Superior temporal gyrus (tissue), 1 donor: Measurements from ENCODE around the gene BPNT1.
"Not testable (repeated sequence)": the region's sequence is repeated elsewhere in the genome, so short reads cannot be mapped to it uniquely, and the experiment has no call there.

Source experiments
- DNase-seq: peaks from one replicate; pipeline ENCODE4 v3.0.0-alpha.2; 2016; ENCODE audit errors: extremely low spot score

Gene BPNT1, protein sequence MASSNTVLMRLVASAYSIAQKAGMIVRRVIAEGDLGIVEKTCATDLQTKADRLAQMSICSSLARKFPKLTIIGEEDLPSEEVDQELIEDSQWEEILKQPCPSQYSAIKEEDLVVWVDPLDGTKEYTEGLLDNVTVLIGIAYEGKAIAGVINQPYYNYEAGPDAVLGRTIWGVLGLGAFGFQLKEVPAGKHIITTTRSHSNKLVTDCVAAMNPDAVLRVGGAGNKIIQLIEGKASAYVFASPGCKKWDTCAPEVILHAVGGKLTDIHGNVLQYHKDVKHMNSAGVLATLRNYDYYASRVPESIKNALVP

GRCh38 chr1:220089650-220090556 lies at the start of gene BPNT1:
TSS of gene BPNT1 (minus strand) at chr1:220089788. CDS start at chr1:220079846, 9,942 bp downstream.
- peak; percentile 99 for DNase-seq

DNA sequence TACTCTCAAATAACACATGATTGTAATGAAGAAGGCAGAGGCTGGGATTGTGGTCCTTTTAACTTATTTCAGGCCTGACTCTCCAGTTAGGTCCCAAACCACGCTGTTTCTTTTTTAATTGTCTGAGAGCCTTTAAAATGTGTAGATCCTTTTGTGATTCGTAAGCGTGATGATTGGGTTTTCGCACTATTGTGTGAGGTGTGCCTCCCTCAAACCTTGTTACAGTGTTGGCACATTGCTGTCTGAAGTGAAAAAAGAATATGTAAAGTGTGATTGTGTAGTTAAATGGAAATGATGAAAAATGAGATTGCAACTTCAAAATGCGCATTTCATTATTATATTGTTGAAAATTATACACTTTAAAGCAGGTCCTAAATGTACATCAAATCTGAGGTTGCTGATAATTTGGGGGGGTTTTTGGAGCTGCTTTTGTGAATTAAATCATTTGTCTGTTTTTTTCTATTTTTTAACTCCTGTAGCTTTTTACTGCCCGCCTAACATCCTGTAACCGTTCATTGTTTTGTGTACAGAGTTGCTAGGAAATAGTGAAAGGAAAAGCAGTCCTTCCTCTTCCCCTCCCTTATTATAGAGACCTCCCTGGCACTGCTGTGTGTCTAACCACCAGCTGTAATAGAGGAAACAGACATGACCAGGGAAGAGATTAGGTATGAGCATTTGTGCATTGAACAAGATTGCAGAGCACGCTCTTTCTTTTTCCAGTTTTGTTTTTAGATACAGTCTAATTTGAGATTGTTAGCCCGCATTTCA lies 47.6 kb upstream of the BPNT1 start:
- no peak for DNase-seq

GRCh38 chr1:220135755-220136154 lies 46.2 kb upstream of the BPNT1 start:
- no peak for DNase-seq

DNA sequence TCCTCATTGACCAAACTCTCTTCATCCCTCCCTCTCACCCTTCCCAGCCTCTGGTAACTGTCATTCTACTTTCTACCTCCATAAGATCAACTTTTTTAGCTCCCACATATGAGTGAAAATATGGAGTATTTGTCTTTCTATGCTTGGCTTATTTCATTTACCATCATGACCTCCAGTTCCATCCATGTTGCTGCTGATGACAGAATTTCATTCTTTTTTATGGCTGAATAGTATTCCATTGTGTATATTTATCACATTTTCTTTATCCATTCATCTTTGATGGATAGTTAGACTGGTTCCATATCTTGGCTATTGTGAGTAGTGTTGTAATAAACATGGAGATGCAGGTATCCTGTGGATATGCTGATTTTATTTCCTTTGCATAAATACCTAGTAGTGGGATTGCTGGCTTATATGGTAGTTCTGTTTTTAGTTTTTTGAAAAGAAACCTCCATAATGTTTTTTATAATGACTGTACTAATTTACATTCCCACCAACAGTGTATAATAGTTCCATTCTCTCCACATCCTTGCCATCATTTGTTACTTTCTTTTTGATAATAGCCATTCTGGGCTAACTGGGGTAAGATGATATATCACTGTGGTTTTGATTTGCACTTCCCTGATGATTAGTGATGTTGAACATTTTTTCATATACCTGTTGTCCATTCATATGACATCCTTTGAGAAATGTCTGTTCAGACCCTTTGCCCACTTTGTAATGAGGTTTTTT lies 40.1 kb upstream of the BPNT1 start:
- DNase-seq, result no peak

- DNase-seq, result no peak
Measured at GRCh38 chr1:220127076-220127475, 37.5 kb upstream of the BPNT1 start.

DNA sequence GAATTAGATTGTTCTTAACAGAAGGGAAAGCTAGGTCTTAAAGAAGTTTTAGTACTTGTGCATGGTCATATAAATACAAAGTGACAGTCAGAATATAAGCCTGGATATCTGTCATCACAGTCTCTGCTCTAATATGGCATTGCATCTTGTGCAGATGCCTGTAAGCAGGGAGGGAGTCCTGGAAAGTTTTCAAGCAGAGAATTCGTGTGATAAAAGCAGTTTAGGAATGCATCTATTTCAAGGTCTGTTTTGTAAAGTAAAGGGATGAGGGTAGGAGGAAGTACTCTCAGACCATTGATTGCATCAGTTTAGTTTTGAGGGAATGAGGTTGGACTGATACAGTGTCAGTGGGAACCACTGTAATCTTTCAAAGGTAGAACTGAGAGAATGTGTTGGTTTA lies 35.0 kb upstream of the BPNT1 start:
- no peak for DNase-seq

- no peak for DNase-seq
Measured at GRCh38 chr1:220123889-220124288, 34.3 kb upstream of the BPNT1 start.

- no peak for DNase-seq
Measured at GRCh38 chr1:220123066-220123465, 33.5 kb upstream of the BPNT1 start.

GRCh38 chr1:220121791-220122530 lies 32.4 kb upstream of the BPNT1 start:
- no peak for DNase-seq

GRCh38 chr1:220119043-220119512 lies 29.5 kb upstream of the BPNT1 start:
- DNase-seq, result no peak

DNA sequence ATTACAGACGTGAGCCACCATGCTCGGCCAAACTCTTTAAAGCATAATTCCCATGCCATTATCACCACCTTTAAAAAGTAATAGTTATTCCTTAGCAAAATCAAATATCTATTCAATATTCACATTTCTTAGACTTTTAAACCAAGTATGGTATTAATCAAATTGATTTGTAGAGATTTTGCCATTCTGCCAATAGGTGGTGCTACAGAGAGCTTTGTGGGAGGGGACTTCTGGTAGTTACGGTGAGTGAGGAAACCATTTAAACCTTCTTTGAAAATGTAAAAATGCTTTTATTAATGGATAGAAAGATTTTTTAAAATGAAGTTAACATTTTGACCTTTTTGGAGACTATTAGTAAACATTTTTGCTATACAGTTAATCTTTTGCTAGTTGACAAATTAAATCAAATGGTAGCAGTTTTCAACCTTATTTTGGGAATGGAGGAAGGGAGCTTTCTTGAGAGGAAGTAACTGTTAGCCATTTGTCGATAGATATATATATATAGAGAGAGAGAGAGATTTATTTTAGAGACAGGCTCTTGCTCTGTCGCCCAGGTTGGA lies 23.6 kb upstream of the BPNT1 start:
- DNase-seq, result no peak

GRCh38 chr1:220112600-220112999 lies 23.0 kb upstream of the BPNT1 start:
- not testable (repeated sequence) for DNase-seq

DNA sequence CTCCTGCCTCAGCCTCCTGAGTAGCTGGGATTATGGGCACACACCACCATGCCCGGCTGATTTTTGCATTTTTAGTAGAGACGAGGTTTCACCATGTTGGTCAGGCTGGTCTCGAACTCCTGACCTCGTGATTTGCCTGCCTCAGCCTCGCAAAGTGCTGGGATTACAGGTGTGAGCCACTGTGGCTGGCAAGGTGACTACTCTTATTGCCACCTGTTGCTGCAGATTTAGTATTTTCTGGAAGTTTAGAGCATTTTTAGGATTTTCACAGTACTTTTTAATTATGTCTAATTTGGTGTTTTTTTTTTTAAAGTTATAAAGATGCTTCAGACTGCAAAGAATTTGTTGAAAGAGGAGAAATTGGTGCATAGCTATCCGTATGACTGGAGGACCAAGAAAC lies 20.9 kb upstream of the BPNT1 start:
- DNase-seq, result not testable (repeated sequence)

DNA sequence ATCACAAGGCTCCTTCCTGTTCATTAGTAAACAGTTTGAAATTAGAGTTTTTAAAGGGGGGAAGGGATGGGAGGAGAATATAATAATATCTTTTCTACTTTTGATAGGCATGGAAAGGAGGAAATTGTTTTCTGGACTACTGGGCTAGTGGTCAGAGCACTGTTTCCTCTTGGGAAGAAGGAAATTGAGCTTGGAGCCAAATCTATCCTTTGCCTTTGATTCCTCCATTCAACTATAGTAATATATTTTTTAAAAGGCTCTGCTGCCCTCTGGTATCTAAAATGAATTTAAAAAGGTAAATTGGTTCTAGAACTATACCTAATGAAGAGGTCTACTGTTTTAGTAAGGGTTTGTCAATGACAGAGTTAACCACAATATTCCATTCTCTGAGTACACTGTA lies 10.2 kb upstream of the BPNT1 start:
- no peak for DNase-seq

GRCh38 chr1:220094016-220094911 lies 4.7 kb upstream of the BPNT1 start, which contains the start of gene IARS2:
TSS of gene IARS2 (plus strand) at chr1:220094132. CDS start at chr1:220094217, 85 bp downstream.
- peak; percentile 80 for DNase-seq

DNA sequence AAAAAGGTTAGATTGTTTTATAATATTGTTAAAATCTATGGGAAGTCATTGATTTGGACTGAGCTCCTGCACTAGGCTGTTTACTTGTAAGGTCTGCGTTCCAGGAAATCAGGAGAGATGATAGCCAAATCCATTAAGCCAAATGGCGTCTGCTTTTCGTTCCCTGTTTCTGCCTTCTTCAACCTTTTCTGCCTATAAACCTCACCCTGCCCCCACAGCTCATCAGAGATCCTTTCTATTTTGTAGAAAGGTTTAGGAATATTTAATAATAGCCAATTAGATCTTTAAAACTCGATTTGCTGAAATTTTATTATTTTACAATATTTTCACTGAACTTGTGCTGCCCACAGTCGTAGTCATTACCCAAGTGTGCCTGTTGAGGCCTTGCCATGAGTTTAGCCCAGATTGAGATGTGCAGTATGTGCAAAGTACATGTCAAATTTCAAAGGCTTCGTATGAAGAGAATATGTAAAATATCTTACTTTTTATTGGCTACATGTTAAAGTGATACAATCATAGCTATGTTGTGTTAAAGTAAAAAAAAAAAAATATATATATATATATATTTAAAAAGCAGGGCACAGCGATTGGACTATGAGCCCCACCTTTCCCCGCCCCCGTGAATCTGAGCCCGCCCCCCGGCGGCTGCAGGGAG lies 3.9 kb upstream of the BPNT1 start:
- DNase-seq, result peak; percentile 74

- DNase-seq, result peak; percentile 5
Measured at GRCh38 chr1:220092694-220093093, 3.1 kb upstream of the BPNT1 start.

DNA sequence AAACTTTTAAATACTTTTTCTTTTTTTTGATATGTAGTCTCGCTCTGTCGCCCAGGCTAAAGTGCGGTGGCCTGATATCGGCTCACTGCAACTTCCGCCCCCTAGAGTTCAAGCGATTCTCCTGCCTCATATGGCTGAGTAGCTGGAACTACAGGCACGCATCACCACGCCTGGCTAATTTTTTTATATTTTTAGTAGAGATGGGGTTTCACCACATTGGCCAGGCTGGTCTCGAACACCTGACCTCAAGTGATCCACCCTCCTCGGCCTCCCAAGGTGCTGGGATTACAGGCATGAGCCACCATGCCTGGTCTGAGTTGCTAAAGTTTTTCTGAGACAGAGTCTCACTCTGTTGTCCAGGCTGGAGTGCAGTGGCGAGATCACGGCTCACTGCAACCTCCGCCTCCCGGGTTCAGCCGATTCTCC lies 3.3 kb downstream of the BPNT1 start:
- not testable (repeated sequence) for DNase-seq

DNA sequence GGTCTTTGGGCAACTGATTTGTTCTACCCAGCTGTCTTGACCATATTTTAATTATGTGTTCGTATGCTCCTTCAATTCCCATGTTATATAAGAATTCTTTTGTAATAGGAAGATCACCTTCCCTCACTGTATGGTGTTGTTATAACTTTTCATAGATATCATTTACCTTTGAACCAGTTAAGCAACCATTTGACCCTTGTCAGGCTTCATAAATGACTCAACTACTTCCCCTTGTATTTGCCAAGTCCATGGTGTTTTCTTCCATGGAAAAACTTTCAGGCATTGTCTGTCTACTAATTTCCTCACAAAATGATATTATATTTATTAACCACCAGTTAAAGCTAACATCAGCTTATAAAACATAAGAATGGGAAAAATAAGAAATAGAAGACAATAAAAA lies 5.1 kb downstream of the BPNT1 start:
- no peak for DNase-seq
